GM12874 (cell line): ENCODE data around the gene PSMB10.

ENCODE experiments used
- CTCF ChIP-seq: IDR thresholded peaks from 2 replicates; pipeline ENCODE4 v1.5.1; 2011; ENCODE audit warnings: low read depth, mild to moderate bottlenecking, control low read depth, low read length, moderate library complexity; ENCODE audit not compliant: insufficient read depth

PSMB10 gene

GRCh38 chr16:67901734-67902133 lies 34.9 kb downstream of the PSMB10 start:
- no peak for TF ChIP-seq CTCF

GRCh38 chr16:67897231-67897630 lies 39.4 kb downstream of the PSMB10 start:
- TF ChIP-seq CTCF = no peak

- no peak for TF ChIP-seq CTCF
Measured at GRCh38 chr16:67893743-67894399, 42.8 kb downstream of the PSMB10 start.

GRCh38 chr16:67892899-67893742 lies 43.5 kb downstream of the PSMB10 start, which contains the start of gene PSKH1:
Gene PSKH1, plus strand, starts transcription at chr16:67893254. Its CDS starts 15,496 bp downstream, at chr16:67908750.
- no peak for TF ChIP-seq CTCF

GRCh38 chr16:67892375-67892774 lies 44.3 kb downstream of the PSMB10 start:
- no peak for TF ChIP-seq CTCF

- no peak for TF ChIP-seq CTCF
Measured at GRCh38 chr16:67888331-67888730, 48.3 kb downstream of the PSMB10 start.

GRCh38 chr16:67886387-67886786 lies 50.3 kb downstream of the PSMB10 start:
- TF ChIP-seq CTCF = no peak
